IgD-negative memory B cell (primary cell): Measurements from ENCODE around the gene RHBDF2. TPM values are rescaled to one million over a fixed set of nuclear protein-coding genes. Genes with fewer than 3 reads are reported as not detected.

Experiments
- H3K27ac Mint-ChIP-seq, 3 donors: one replicate each; pipeline ENCODE4 v1.8.0; 2020 to 2022; ENCODE audit warnings: mild to moderate bottlenecking in 3 of 3, mixed read lengths in 3 of 3, moderate library complexity in 1 of 3
- H3K27me3 Mint-ChIP-seq: one replicate; pipeline ENCODE4 v1.8.0; 2021; ENCODE audit warnings: mixed read lengths
- H3K36me3 Mint-ChIP-seq: one replicate; pipeline ENCODE4 v1.8.0; 2020; ENCODE audit warnings: mild to moderate bottlenecking, mixed read lengths
- H3K4me1 Mint-ChIP-seq, 3 donors: one replicate each; pipeline ENCODE4 v1.8.0; 2020 to 2022; ENCODE audit warnings: mixed read lengths in 3 of 3, mild to moderate bottlenecking in 1 of 3
- H3K4me3 Mint-ChIP-seq, 4 donors: one replicate each; pipeline ENCODE4 v1.8.0; 2020 to 2022; ENCODE audit warnings: mild to moderate bottlenecking in 4 of 4, mixed read lengths in 4 of 4, moderate library complexity in 3 of 4
- H3K9me3 Mint-ChIP-seq, 3 donors: one replicate each; pipeline ENCODE4 v1.8.0; 2020 to 2021; ENCODE audit warnings: mixed read lengths in 3 of 3, mild to moderate bottlenecking in 1 of 3
- polyA plus RNA-seq: library from polyadenylated mRNA; unstranded; fragments of 300-500 nt; fragmentation: Illumina TruSeq; gene quantifications from one replicate; pipeline ENCODE4 v1.2.3, GENCODE V29; 2021

Gene RHBDF2
- 160 TPM for polyA plus RNA-seq

DNA sequence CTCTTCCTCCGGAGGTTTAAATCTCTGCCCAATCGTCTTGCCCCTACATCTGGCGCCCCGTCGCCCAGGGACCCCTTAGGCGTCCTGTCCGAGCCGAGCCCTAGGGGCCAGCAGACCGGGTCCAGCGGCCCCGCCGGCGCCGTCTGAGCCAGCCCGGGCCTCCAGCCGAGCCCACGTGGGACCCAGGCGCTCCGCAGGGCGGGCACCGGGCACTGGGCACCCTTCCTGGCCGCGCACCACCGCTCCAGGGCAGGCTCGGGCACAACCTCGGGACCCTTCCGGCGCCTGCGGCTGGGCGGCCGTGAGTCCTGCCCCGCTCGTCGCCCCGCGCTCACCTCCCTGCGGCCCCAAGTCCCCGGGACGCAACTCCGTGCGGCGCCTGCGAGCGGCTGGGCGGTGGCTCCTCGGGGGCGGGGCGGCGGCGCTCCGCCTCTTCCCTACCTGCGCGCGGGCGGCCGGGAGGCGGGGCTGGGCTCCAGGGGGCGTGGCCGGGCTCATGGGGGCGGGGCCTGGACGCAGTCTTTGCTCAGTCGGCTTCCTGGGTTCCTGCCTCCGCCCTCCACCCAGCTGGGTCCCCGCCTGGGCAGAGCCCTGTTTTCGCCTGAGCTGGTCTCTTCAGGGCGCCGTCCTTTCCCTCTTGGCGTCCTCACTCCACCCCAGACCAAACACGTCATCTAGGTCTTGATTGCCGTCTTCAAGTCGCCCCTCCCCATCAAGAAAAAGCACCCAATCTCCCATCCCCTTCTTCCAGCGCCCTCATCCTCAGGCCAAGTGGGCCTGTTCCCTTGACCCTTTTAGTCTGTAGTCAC, at the start of gene RHBDF2:
Gene RHBDF2, minus strand, starts transcription at position 406 of the 809 bp plus-strand sequence. CDS start 19,899 bp downstream, outside the sequence.
- no peaks in the 10 kb centered on the region for H3K9me3 Mint-ChIP-seq
- peak within 1 kb of the TSS; percentile 95 to 100 (median 99) for H3K4me3 Mint-ChIP-seq
- peaks cover 26 to 43% (median 29%) of the 10 kb centered on the region in 3 donors for H3K4me1 Mint-ChIP-seq
- no peaks in the 10 kb centered on the region for H3K27me3 Mint-ChIP-seq
- peaks cover 10% of the 10 kb centered on the region for H3K36me3 Mint-ChIP-seq
- H3K27ac Mint-ChIP-seq, result peak within 1 kb of the TSS; percentile 93 to 99 (median 94)

- no peaks in the 10 kb centered on the region for H3K9me3 Mint-ChIP-seq
- H3K27me3 Mint-ChIP-seq, result no peaks in the 10 kb centered on the region
- H3K4me3 Mint-ChIP-seq, result no peak overlapping the region
- H3K36me3 Mint-ChIP-seq, result peaks cover 2% of the 10 kb centered on the region
- peaks cover 0 to under 1% (median 0%) of the 10 kb centered on the region in 3 donors for H3K4me1 Mint-ChIP-seq
- H3K27ac Mint-ChIP-seq, result no peak overlapping the region
These were observed 48.3 kb upstream of the RHBDF2 start for GRCh38 chr17:76549539-76549938.

DNA sequence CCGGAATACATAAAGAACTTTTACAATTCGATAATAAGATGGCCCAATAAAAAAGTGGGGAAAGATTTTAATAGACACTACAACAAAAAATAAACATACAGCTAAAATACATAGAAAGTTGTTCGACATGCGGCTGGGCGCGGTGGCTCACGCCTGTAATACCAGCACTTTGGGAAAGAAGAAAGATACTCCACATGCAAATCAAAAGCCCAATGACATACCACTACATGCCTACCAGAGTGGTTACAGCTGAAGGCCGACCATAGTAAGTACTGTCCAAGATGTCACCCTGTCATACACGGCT, 47.9 kb upstream of the RHBDF2 start:
- Mint-ChIP-seq H3K9me3 (no peaks in the 10 kb centered on the region), H3K4me3 (no peak overlapping the region), H3K27me3 (no peaks in the 10 kb centered on the region), H3K4me1 (no peaks in the 10 kb centered on the region), H3K36me3 (peaks cover 2% of the 10 kb centered on the region), H3K27ac (no peak overlapping the region)

- H3K27ac Mint-ChIP-seq, result no peak overlapping the region
- no peaks in the 10 kb centered on the region for H3K27me3 Mint-ChIP-seq
- H3K4me1 Mint-ChIP-seq, result no peaks in the 10 kb centered on the region
- peaks cover 2% of the 10 kb centered on the region for H3K36me3 Mint-ChIP-seq
- no peaks in the 10 kb centered on the region for H3K9me3 Mint-ChIP-seq
- no peak overlapping the region for H3K4me3 Mint-ChIP-seq
These were observed 47.4 kb upstream of the RHBDF2 start for GRCh38 chr17:76548378-76549214.

DNA sequence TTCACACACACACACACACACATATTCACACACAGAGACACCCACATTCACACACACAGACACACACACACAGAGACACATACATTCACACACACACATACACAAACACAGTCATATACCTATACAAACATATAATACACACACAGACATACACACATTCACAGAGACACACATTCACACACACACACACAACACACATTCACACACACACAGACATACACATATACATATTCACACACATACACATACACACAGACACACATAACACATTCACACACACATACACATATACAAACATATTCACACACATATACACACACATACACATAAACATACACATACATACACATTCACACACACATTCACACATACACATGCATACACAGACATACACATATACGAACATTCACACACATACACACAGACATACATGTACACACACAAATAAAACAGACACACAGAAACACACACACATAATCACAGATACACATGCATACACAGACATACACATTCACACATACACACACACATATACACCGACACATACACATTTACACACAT, 46.5 kb upstream of the RHBDF2 start:
- Mint-ChIP-seq H3K4me3 (no peak overlapping the region), H3K27ac (no peak overlapping the region), H3K36me3 (peaks cover 2% of the 10 kb centered on the region), H3K9me3 (no peaks in the 10 kb centered on the region), H3K27me3 (no peaks in the 10 kb centered on the region), H3K4me1 (no peaks in the 10 kb centered on the region)

DNA sequence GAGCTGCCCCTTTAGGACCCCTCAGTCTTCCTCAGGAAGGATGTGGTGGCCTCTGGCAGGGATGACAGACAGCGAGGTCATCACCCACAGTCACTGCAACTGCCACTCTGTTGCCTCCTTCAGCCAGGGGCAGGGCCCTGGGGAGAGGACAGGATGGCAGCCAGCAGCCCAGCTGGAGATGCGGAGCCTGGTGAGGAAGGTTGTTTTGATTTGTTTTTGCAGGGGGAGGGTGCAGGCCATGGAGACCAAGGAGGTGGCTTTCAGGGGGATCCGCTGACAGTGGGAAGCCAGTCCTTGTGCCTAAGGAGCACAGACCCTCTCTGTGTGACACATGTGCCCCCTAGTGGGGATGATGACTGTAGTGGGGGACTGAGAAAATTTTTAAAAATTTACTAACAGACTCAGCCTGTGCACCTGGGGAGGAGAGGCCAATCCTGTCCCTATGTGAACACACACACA, 46.0 kb upstream of the RHBDF2 start:
- H3K4me3 Mint-ChIP-seq, result no peak overlapping the region
- H3K36me3 Mint-ChIP-seq, result peaks cover 3% of the 10 kb centered on the region
- H3K4me1 Mint-ChIP-seq, result peaks cover 0 to 2% (median 0%) of the 10 kb centered on the region in 3 donors
- no peaks in the 10 kb centered on the region for H3K27me3 Mint-ChIP-seq
- no peaks in the 10 kb centered on the region for H3K9me3 Mint-ChIP-seq
- H3K27ac Mint-ChIP-seq, result no peak overlapping the region

DNA sequence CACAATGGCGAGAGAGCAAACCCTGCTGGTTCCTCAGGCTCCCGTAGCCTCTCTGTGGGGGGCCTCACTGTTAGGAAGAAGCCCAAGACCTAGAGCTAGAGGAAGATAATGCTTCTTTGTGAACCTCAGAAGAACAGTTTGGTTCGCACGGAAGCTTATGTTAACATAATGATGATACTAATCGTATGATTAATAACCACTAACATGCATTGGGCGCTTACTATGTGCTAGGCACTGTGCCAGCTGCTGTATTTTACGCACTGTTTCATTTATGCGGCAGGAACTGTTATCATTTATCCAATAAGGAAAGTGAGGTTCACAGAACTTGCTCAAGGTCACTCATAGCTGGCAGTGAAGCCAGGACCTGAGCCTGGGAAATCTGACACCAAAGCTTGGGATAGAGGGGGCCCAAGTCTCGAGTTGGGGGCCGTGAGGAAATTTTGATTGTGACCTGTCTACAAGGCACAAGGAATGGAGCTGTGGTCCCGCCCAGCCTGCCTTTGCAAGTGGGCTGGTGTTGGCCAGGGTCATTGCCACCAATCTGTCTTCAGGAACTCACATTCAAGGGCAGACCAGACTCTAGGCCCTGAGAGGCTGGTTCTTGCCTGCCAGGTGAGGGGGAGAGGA, 45.4 kb upstream of the RHBDF2 start:
- Mint-ChIP-seq H3K36me3 (peaks cover 3% of the 10 kb centered on the region), H3K4me1 (peaks cover 0 to 2% (median 0%) of the 10 kb centered on the region in 3 donors), H3K27ac (peak overlapping the region in 1 of 3 donors; percentile 65), H3K27me3 (no peaks in the 10 kb centered on the region), H3K9me3 (no peaks in the 10 kb centered on the region), H3K4me3 (no peak overlapping the region)

GRCh38 chr17:76545918-76546555, 44.8 kb upstream of the RHBDF2 start:
- Mint-ChIP-seq H3K4me3 (no peak overlapping the region), H3K36me3 (peaks cover 3% of the 10 kb centered on the region), H3K9me3 (no peaks in the 10 kb centered on the region), H3K27ac (peak overlapping the region in 1 of 3 donors; percentile 65), H3K4me1 (peaks cover 0 to 2% (median 0%) of the 10 kb centered on the region in 3 donors), H3K27me3 (no peaks in the 10 kb centered on the region)

DNA sequence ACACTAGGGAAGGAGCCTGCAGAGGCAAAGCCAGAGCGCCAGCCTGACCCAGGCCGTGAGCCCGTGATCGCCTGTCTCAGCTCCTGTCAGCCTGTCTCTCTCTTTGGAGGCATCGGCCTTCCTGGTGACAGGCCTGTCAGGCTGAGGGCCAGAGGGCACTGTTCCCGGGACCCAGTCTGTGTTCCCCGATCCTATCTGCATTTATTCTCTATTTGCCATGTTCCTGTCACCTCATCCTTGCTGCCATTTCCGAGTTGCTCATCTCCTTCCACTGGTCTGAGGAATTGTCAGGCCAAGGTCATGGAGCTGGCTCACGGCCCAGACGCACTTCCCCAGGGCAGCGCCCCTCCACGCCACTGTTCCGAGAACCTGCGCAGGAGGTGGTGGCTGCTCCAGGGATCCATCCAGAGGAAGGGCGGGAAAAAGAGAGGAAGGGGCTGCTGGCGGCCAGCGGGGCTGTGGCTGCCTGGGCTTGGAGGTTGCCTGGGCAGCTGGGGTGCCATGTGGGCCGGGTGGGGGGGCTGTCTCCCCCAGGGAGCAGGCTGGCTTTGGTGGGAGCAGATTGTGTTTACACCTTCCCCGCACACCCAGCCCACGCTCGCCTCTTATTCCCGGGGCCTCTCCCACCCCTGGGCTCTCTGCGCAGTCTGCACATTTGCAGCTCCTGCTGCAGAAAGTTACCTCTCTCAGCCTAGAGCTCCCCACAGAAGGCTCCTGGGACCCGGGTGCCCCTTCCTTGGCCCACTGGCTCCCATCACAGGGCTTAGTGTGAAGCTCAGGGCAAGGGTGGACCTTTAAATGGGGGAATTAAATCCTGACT, 43.5 kb upstream of the RHBDF2 start:
- Mint-ChIP-seq H3K36me3 (peaks cover 3% of the 10 kb centered on the region), H3K27me3 (no peaks in the 10 kb centered on the region), H3K27ac (no peak overlapping the region), H3K9me3 (no peaks in the 10 kb centered on the region), H3K4me3 (no peak overlapping the region), H3K4me1 (peaks cover 0 to 2% (median under 1%) of the 10 kb centered on the region in 3 donors)

GRCh38 chr17:76543826-76544545, 42.8 kb upstream of the RHBDF2 start:
- H3K27me3 Mint-ChIP-seq, result peaks cover 7% of the 10 kb centered on the region
- H3K27ac Mint-ChIP-seq, result no peak overlapping the region
- H3K4me3 Mint-ChIP-seq, result no peak overlapping the region
- no peaks in the 10 kb centered on the region for H3K9me3 Mint-ChIP-seq
- H3K36me3 Mint-ChIP-seq, result peaks cover 1% of the 10 kb centered on the region
- H3K4me1 Mint-ChIP-seq, result peaks cover 4 to 7% (median 6%) of the 10 kb centered on the region in 3 donors

DNA sequence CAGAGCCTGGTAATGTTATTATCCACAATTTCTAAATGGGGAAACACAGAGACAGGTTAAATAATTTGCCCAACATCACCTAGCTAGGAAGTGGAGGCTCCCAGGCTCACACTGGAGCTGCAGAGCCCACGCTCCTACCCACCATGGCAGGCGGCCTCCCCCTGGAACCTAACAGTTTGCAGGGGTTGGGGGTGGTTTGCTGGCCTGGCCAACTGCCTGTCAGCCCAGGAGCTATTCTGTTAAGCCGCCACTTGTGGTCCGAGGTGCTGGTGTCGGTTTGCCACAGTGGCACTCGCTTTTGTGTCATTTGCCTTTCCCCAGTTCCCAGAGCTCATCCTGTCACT, 42.2 kb upstream of the RHBDF2 start:
- Mint-ChIP-seq H3K36me3 (peaks cover 3% of the 10 kb centered on the region), H3K27me3 (peaks cover 8% of the 10 kb centered on the region), H3K4me1 (peaks cover 4 to 9% (median 7%) of the 10 kb centered on the region in 3 donors), H3K27ac (no peak overlapping the region), H3K4me3 (no peak overlapping the region), H3K9me3 (no peaks in the 10 kb centered on the region)

DNA sequence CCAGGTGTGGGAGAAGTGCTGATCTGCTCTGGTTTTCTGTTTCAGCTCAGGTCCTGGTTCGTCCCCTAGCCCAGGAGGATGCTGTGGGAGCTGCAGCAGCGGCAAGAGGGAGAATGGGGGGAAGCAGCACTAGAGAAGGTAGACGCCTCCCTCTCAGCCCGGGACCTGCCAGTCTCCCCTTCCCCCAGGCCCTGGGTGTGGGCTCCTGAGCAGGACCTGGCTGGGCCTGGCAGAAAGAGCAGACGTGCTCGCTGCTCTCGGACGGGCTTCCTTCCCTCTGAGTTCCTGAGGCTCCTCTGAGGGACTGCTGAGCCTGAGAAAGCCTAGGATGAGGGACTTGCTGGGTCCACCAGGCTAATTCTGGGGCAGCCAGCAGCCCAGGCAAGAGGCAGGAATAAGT, 41.8 kb upstream of the RHBDF2 start:
- no peak overlapping the region for H3K27ac Mint-ChIP-seq
- peaks cover 5 to 9% (median 7%) of the 10 kb centered on the region in 3 donors for H3K4me1 Mint-ChIP-seq

GRCh38 chr17:76542566-76542971, 41.3 kb upstream of the RHBDF2 start:
- Mint-ChIP-seq H3K36me3 (peaks cover 3% of the 10 kb centered on the region), H3K27me3 (peaks cover 8% of the 10 kb centered on the region), H3K9me3 (no peaks in the 10 kb centered on the region), H3K27ac (no peak overlapping the region), H3K4me3 (no peak overlapping the region), H3K4me1 (peaks cover 5 to 9% (median 7%) of the 10 kb centered on the region in 3 donors)

More for the DNA sequence above, 41.8 kb upstream of the RHBDF2 start:
- H3K36me3 Mint-ChIP-seq, result peaks cover 3% of the 10 kb centered on the region
- H3K27me3 Mint-ChIP-seq, result peaks cover 8% of the 10 kb centered on the region
- no peaks in the 10 kb centered on the region for H3K9me3 Mint-ChIP-seq
- no peak overlapping the region for H3K4me3 Mint-ChIP-seq
